Measurements from ENCODE around the gene FGFBP3. TPM values are rescaled to one million over a fixed set of nuclear protein-coding genes. Genes with fewer than 3 reads are reported as not detected.

The FGFBP3 gene
- total RNA-seq, 3 donors from 2014 or later: 0.59 to 1.1 (median 0.66) TPM

- no peaks in the 10 kb centered on the region for H3K27me3 ChIP-seq
- H3K4me1 ChIP-seq: no peaks in the 10 kb centered on the region
- no peak overlapping the region for H3K4me3 ChIP-seq
- no peak for TF ChIP-seq CTCF (IDR thresholded peaks at IDR 0.05)
- TF ChIP-seq POLR2AphosphoS5 (IDR thresholded peaks at IDR 0.05): no peak
- TF ChIP-seq POLR2A (IDR thresholded peaks at IDR 0.05): no peak
- no peaks in the 10 kb centered on the region for H3K9me3 ChIP-seq
- no peak for DNase-seq (ENCODE audit: low spot score in 2 of 2)
- intact Hi-C loops (cut with DNase I; ENCODE audit: low total_unique reads): no loop called here
- no peak overlapping the region for H3K27ac ChIP-seq
- H3K36me3 ChIP-seq: no peaks in the 10 kb centered on the region
Observed at GRCh38 chr10:91941426-91941825, 32.1 kb upstream of the FGFBP3 start.

- Histone ChIP-seq H3K9me3 (no peaks in the 10 kb centered on the region), H3K36me3 (no peaks in the 10 kb centered on the region), H3K4me1 (no peaks in the 10 kb centered on the region), H3K27ac (no peak overlapping the region), H3K27me3 (no peaks in the 10 kb centered on the region), H3K4me3 (no peak overlapping the region)
- TF ChIP-seq POLR2AphosphoS5 (IDR thresholded peaks at IDR 0.05) (no peak), POLR2A (IDR thresholded peaks at IDR 0.05) (no peak), CTCF (IDR thresholded peaks at IDR 0.05) (no peak)
- intact Hi-C loops (cut with DNase I; ENCODE audit: low total_unique reads): no loop called here
- no peak for DNase-seq (ENCODE audit: low spot score in 2 of 2)
Observed at GRCh38 chr10:91939653-91940052, 30.4 kb upstream of the FGFBP3 start.

- intact Hi-C loops (cut with DNase I; ENCODE audit: low total_unique reads): no loop called here
- Histone ChIP-seq H3K4me3 (no peak overlapping the region), H3K27me3 (no peaks in the 10 kb centered on the region), H3K9me3 (no peaks in the 10 kb centered on the region), H3K27ac (no peak overlapping the region), H3K36me3 (no peaks in the 10 kb centered on the region), H3K4me1 (no peaks in the 10 kb centered on the region)
- TF ChIP-seq POLR2A (IDR thresholded peaks at IDR 0.05): no peak
- no peak for TF ChIP-seq POLR2AphosphoS5 (IDR thresholded peaks at IDR 0.05)
- TF ChIP-seq CTCF (IDR thresholded peaks at IDR 0.05): no peak
- no peak for DNase-seq (ENCODE audit: low spot score in 2 of 2)
Observed at GRCh38 chr10:91935886-91936285, 26.6 kb upstream of the FGFBP3 start.

GRCh38 chr10:91932737-91933136 is 23.5 kb upstream of the FGFBP3 start:
- Histone ChIP-seq H3K4me3 (no peak overlapping the region), H3K4me1 (no peaks in the 10 kb centered on the region), H3K27me3 (no peaks in the 10 kb centered on the region), H3K27ac (no peak overlapping the region), H3K9me3 (no peaks in the 10 kb centered on the region), H3K36me3 (no peaks in the 10 kb centered on the region)
- intact Hi-C loops (cut with DNase I; ENCODE audit: low total_unique reads): no loop called here
- no peak for DNase-seq (ENCODE audit: low spot score in 2 of 2)
- no peak for TF ChIP-seq POLR2AphosphoS5 (IDR thresholded peaks at IDR 0.05)
- TF ChIP-seq CTCF (IDR thresholded peaks at IDR 0.05): no peak
- no peak for TF ChIP-seq POLR2A (IDR thresholded peaks at IDR 0.05)

GRCh38 chr10:91931526-91932190 is 22.4 kb upstream of the FGFBP3 start:
- no peak for TF ChIP-seq POLR2AphosphoS5 (IDR thresholded peaks at IDR 0.05)
- TF ChIP-seq POLR2A (IDR thresholded peaks at IDR 0.05): no peak
- no peak for TF ChIP-seq CTCF (IDR thresholded peaks at IDR 0.05)
- no peak overlapping the region for H3K27ac ChIP-seq
- H3K4me1 ChIP-seq: no peaks in the 10 kb centered on the region
- H3K4me3 ChIP-seq: no peak overlapping the region
- no peaks in the 10 kb centered on the region for H3K27me3 ChIP-seq
- intact Hi-C loops (cut with DNase I; ENCODE audit: low total_unique reads): no loop called here
- no peak for DNase-seq (ENCODE audit: low spot score in 2 of 2)
- no peaks in the 10 kb centered on the region for H3K36me3 ChIP-seq
- no peaks in the 10 kb centered on the region for H3K9me3 ChIP-seq
